ENCODE data around the gene NF2.

- no peak for TF ChIP-seq EP300 (IDR thresholded peaks at IDR 0.05)
- no peak for TF ChIP-seq POLR2AphosphoS5 (IDR thresholded peaks at IDR 0.05)
Measured at GRCh38 chr22:29641042-29641699, 37.7 kb downstream of the NF2 start.

Data from gastroesophageal sphincter (tissue), 2 donors.